ENCODE data around the gene KCNK7.

- TF ChIP-seq POLR2A (IDR thresholded peaks at IDR 0.05) (no peak), CTCF (IDR thresholded peaks at IDR 0.05) (no peak)
Observed at GRCh38 chr11:65546217-65546958, 49.2 kb downstream of the KCNK7 start.
